OCI-LY3 (cell line): ENCODE results near the gene SCYGR5.

Experiments used
- H2AFZ ChIP-seq: fragments of 200-600, 300-600 bp; shearing (Covaris generic); 2 replicates; pipeline ENCODE4 v1.6.0; 2014; ENCODE audit warnings: antibody characterized with exemption, low read depth, low read length
- H3K27ac ChIP-seq: fragments of 200-600, 300-600 bp; sonication (generic); 2 replicates; pipeline ENCODE4 v1.5.1; 2014; ENCODE audit warnings: mild to moderate bottlenecking, low read length, moderate library complexity, mixed read lengths
- H3K27me3 ChIP-seq: fragments of 200-600, 300-600 bp; sonication (generic); 2 replicates; pipeline ENCODE4 v1.6.1; 2014; ENCODE audit warnings: low read depth, low read length, mixed read lengths
- H3K36me3 ChIP-seq: fragments of 200-600, 300-600 bp; sonication (generic); replicated peaks from 2 replicates; pipeline ENCODE3; 2014; ENCODE audit warnings: low read depth, low read length, mixed read lengths
- H3K4me1 ChIP-seq: fragments of 300-600, 200-600 bp; sonication (generic); 2 replicates; pipeline ENCODE4 v1.6.1; 2014; ENCODE audit warnings: low read length, mixed read lengths
- H3K4me2 ChIP-seq: fragments of 200-600, 300-600 bp; sonication (generic); 2 replicates; pipeline ENCODE4 v1.6.1; 2014; ENCODE audit warnings: low read length, mixed read lengths
- H3K4me3 ChIP-seq: fragments of 300-600, 200-600 bp; sonication (generic); 2 replicates; pipeline ENCODE4 v1.5.1; 2014; ENCODE audit warnings: antibody characterized with exemption, mild to moderate bottlenecking, low read length, moderate library complexity
- H3K79me2 ChIP-seq: fragments of 300-600, 200-600 bp; shearing (Covaris generic); 2 replicates; pipeline ENCODE4 v1.6.1; 2014; ENCODE audit warnings: mild to moderate bottlenecking, low read length, mixed read lengths
- H3K9ac ChIP-seq: fragments of 300-600, 200-600 bp; shearing (Covaris generic); 2 replicates; pipeline ENCODE4 v1.6.0; 2014; ENCODE audit warnings: mild to moderate bottlenecking, low read length, moderate library complexity
- H3K9me3 ChIP-seq: fragments of 200-600, 300-600 bp; shearing (Covaris generic); 2 replicates; pipeline ENCODE4 v1.6.1; 2014; ENCODE audit warnings: low read length, mixed read lengths; ENCODE audit not compliant: insufficient read depth
- H4K20me1 ChIP-seq: fragments of 200-600, 300-600 bp; sonication (generic); 2 replicates; pipeline ENCODE4 v1.6.1; 2016; ENCODE audit warnings: low read length, mixed read lengths; ENCODE audit not compliant: insufficient read depth
- CTCF ChIP-seq: fragments of 200-600, 300-600 bp; sonication (generic); IDR thresholded peaks from 2 replicates; pipeline ENCODE4 v1.5.1; 2014; ENCODE audit warnings: antibody characterized with exemption, low read length, low read depth
- EZH2phosphoT487 ChIP-seq: fragments of 200-600 bp; shearing (Covaris generic); IDR thresholded peaks from 2 replicates; pipeline ENCODE4 v1.6.1; 2018; ENCODE audit warnings: antibody characterized with exemption, mixed run types, low read depth

SCYGR5 gene

GRCh38 chr2:227653419-227653818 is 13.2 kb upstream of the SCYGR5 start:
- no peak for TF ChIP-seq CTCF
- TF ChIP-seq EZH2phosphoT487: no peak
- H3K4me3 ChIP-seq: no peak overlapping the region
- H3K4me2 ChIP-seq: no peak overlapping the region
- no peaks in the 10 kb centered on the region for H3K9me3 ChIP-seq
- no peaks in the 10 kb centered on the region; the same call in 1 of the 2 replicates for H3K27me3 ChIP-seq
- H4K20me1 ChIP-seq: no peaks in the 10 kb centered on the region
- no peak overlapping the region for H3K27ac ChIP-seq
- no peaks in the 10 kb centered on the region for H3K79me2 ChIP-seq
- H3K9ac ChIP-seq: no peak overlapping the region
- no peaks in the 10 kb centered on the region for H3K4me1 ChIP-seq
- H3K36me3 ChIP-seq: no peaks in the 10 kb centered on the region
- no peak overlapping the region for H2AFZ ChIP-seq

GRCh38 chr2:227654426-227654825 is 12.2 kb upstream of the SCYGR5 start:
- H3K9ac ChIP-seq: no peak overlapping the region
- no peak overlapping the region for H3K4me2 ChIP-seq
- TF ChIP-seq EZH2phosphoT487: no peak
- no peak for TF ChIP-seq CTCF
- no peak overlapping the region for H2AFZ ChIP-seq
- no peaks in the 10 kb centered on the region for H3K79me2 ChIP-seq
- no peaks in the 10 kb centered on the region for H3K4me1 ChIP-seq
- H3K4me3 ChIP-seq: no peak overlapping the region
- no peaks in the 10 kb centered on the region for H4K20me1 ChIP-seq
- H3K27ac ChIP-seq: no peak overlapping the region
- H3K36me3 ChIP-seq: no peaks in the 10 kb centered on the region
- H3K9me3 ChIP-seq: no peaks in the 10 kb centered on the region
- no peaks in the 10 kb centered on the region; the same call in 1 of the 2 replicates for H3K27me3 ChIP-seq

- H3K9ac ChIP-seq: no peak overlapping the region
- no peak overlapping the region for H2AFZ ChIP-seq
- TF ChIP-seq CTCF: no peak
- no peak for TF ChIP-seq EZH2phosphoT487
- H3K9me3 ChIP-seq: no peaks in the 10 kb centered on the region
- H4K20me1 ChIP-seq: no peaks in the 10 kb centered on the region
- H3K4me1 ChIP-seq: no peaks in the 10 kb centered on the region
- H3K27ac ChIP-seq: no peak overlapping the region
- no peak overlapping the region for H3K4me3 ChIP-seq
- no peaks in the 10 kb centered on the region for H3K79me2 ChIP-seq
- no peaks in the 10 kb centered on the region for H3K36me3 ChIP-seq
- H3K4me2 ChIP-seq: no peak overlapping the region
- no peaks in the 10 kb centered on the region; the same call in 1 of the 2 replicates for H3K27me3 ChIP-seq
These were observed 11.2 kb upstream of the SCYGR5 start for GRCh38 chr2:227655454-227655853.

GRCh38 chr2:227657199-227657845 is 9.3 kb upstream of the SCYGR5 start:
- no peak overlapping the region for H3K4me2 ChIP-seq
- H3K79me2 ChIP-seq: no peaks in the 10 kb centered on the region
- no peak overlapping the region for H3K4me3 ChIP-seq
- TF ChIP-seq EZH2phosphoT487 (no peak), CTCF (no peak)
- no peak overlapping the region for H3K9ac ChIP-seq
- H3K27me3 ChIP-seq: no peaks in the 10 kb centered on the region; the same call in 1 of the 2 replicates
- no peaks in the 10 kb centered on the region for H3K36me3 ChIP-seq
- no peaks in the 10 kb centered on the region for H3K9me3 ChIP-seq
- H3K27ac ChIP-seq: no peak overlapping the region
- no peaks in the 10 kb centered on the region for H3K4me1 ChIP-seq
- no peaks in the 10 kb centered on the region for H4K20me1 ChIP-seq
- no peak overlapping the region for H2AFZ ChIP-seq
